HG03280 (cell line): Measurements from ENCODE around the gene SNTA1.
A peak's percentile ranks its signal among the peaks of the same experiment; 100 is the strongest.
"Not testable (repeated sequence)": the region's sequence is repeated elsewhere in the genome, so short reads cannot be mapped to it uniquely, and the experiment has no call there.

Source experiments
- ATAC-seq: cut with Tn5 transposase; IDR thresholded peaks from one replicate; pipeline ENCODE4 v1.9.1; 2021; ENCODE audit warnings: mild to moderate bottlenecking, moderate library complexity; ENCODE audit not compliant: unreplicated experiment

SNTA1 gene

GRCh38 chr20:33433465-33434234 lies 9.9 kb downstream of the SNTA1 start:
- ATAC-seq, result no peak

GRCh38 chr20:33431797-33432381 lies 11.7 kb downstream of the SNTA1 start:
- no peak for ATAC-seq

- not testable (repeated sequence) for ATAC-seq
Measured at GRCh38 chr20:33423875-33424274, 19.7 kb downstream of the SNTA1 start.

- no peak for ATAC-seq
Measured at GRCh38 chr20:33423141-33423834, 20.3 kb downstream of the SNTA1 start.

GRCh38 chr20:33419140-33419974 lies 24.2 kb downstream of the SNTA1 start:
- ATAC-seq, result no peak

GRCh38 chr20:33418033-33418432 lies 25.5 kb downstream of the SNTA1 start:
- ATAC-seq, result no peak

- no peak for ATAC-seq
Measured at GRCh38 chr20:33415948-33416347, 27.6 kb downstream of the SNTA1 start.

- ATAC-seq, result no peak
Measured at GRCh38 chr20:33412484-33412838, 31.1 kb downstream of the SNTA1 start.

- no peak for ATAC-seq
Measured at GRCh38 chr20:33411711-33412483, 31.7 kb downstream of the SNTA1 start.

- no peak for ATAC-seq
Measured at GRCh38 chr20:33411242-33411641, 32.3 kb downstream of the SNTA1 start.

- ATAC-seq, result no peak
Measured at GRCh38 chr20:33410081-33410742, 33.4 kb downstream of the SNTA1 start.

- ATAC-seq, result no peak
Measured at GRCh38 chr20:33408716-33409654, 34.6 kb downstream of the SNTA1 start.

GRCh38 chr20:33408313-33408712 lies 35.2 kb downstream of the SNTA1 start:
- ATAC-seq, result no peak

GRCh38 chr20:33407796-33408195 lies 35.8 kb downstream of the SNTA1 start:
- ATAC-seq, result no peak

GRCh38 chr20:33407251-33407650 lies 36.3 kb downstream of the SNTA1 start:
- ATAC-seq, result no peak

- no peak for ATAC-seq
Measured at GRCh38 chr20:33404281-33404680, 39.3 kb downstream of the SNTA1 start.

GRCh38 chr20:33401921-33402369 lies 41.6 kb downstream of the SNTA1 start:
- ATAC-seq, result no peak

GRCh38 chr20:33401184-33401920 lies 42.2 kb downstream of the SNTA1 start, which contains the start of gene CDK5RAP1:
CDK5RAP1 (minus strand) TSS chr20:33401519; CDS start chr20:33397064, 4,455 bp downstream.
- peak; percentile 84 for ATAC-seq
